ENCODE results near the gene ZNF407. TPM values are rescaled to one million over a fixed set of nuclear protein-coding genes. Genes with fewer than 3 reads are reported as not detected.

ZNF407 gene
- total and polyA plus RNA-seq, 4 donors, result 1.9 to 16.5 (median 6.6) TPM

DNA sequence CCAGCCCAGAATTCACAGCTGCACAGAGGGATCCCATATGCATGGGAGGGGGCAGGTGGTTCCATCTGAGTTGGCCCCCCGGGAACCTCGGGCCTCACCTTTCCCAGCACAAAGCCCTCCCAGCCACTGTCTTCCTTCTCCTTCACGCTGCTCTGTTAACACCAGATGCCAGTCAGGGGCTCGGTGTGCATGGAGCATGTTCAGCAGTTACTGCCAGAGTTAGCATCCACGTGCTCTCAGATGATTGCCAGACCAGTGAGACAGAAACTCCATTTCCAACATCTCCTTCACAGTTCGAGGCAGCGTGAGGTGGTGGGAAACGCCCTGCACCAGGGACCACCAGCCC lies 510.2 kb downstream of the ZNF407 start:
- H3K4me1 ChIP-seq (ENCODE audit: control insufficient read depth in 4 of 4, insufficient read depth in 4 of 4, low read length in 3 of 4), result no peaks in the 10 kb centered on the region
- H3K27me3 ChIP-seq (ENCODE audit: control insufficient read depth in 4 of 4, insufficient read depth in 4 of 4, low read length in 3 of 4), result no peaks in the 10 kb centered on the region
- no peak overlapping the region for H3K4me3 ChIP-seq (ENCODE audit: low read depth in 1 of 3, low read length in 3 of 3)
- H3K27ac ChIP-seq (ENCODE audit: low read depth in 1 of 2, low read length in 2 of 2), result no peak overlapping the region
- TF ChIP-seq, protein P1, sequence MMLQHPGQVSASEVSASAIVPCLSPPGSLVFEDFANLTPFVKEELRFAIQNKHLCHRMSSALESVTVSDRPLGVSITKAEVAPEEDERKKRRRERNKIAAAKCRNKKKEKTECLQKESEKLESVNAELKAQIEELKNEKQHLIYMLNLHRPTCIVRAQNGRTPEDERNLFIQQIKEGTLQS (IDR thresholded peaks at IDR 0.05), result no peak
- TF ChIP-seq NR2F2 (IDR thresholded peaks at IDR 0.05) (no peak), FOXA2 (IDR thresholded peaks at IDR 0.05) (no peak), RXRA (IDR thresholded peaks at IDR 0.05) (no peak), GABPA (IDR thresholded peaks at IDR 0.05 in 1 of 2, conservative IDR thresholded peaks at IDR 0.05 in 1 of 2) (no peak), HNF4A (conservative IDR thresholded peaks at IDR 0.05) (no peak), FOXA1 (IDR thresholded peaks at IDR 0.05) (no peak), TAF1 (conservative IDR thresholded peaks at IDR 0.05) (no peak), YY1 (IDR thresholded peaks at IDR 0.05) (no peak), RAD21 (IDR thresholded peaks at IDR 0.05) (no peak), HNF4G (IDR thresholded peaks at IDR 0.05) (no peak), EGR1 (IDR thresholded peaks at IDR 0.05; ENCODE audit: low read depth in 2 of 2) (no peak), JUND (IDR thresholded peaks at IDR 0.05) (no peak), SP1 (IDR thresholded peaks at IDR 0.05) (no peak)
- TF ChIP-seq, protein P2, sequence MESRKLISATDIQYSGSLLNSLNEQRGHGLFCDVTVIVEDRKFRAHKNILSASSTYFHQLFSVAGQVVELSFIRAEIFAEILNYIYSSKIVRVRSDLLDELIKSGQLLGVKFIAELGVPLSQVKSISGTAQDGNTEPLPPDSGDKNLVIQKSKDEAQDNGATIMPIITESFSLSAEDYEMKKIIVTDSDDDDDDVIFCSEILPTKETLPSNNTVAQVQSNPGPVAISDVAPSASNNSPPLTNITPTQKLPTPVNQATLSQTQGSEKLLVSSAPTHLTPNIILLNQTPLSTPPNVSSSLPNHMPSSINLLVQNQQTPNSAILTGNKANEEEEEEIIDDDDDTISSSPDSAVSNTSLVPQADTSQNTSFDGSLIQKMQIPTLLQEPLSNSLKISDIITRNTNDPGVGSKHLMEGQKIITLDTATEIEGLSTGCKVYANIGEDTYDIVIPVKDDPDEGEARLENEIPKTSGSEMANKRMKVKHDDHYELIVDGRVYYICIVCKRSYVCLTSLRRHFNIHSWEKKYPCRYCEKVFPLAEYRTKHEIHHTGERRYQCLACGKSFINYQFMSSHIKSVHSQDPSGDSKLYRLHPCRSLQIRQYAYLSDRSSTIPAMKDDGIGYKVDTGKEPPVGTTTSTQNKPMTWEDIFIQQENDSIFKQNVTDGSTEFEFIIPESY (IDR thresholded peaks at IDR 0.05), result no peak
- TF ChIP-seq, protein P3, sequence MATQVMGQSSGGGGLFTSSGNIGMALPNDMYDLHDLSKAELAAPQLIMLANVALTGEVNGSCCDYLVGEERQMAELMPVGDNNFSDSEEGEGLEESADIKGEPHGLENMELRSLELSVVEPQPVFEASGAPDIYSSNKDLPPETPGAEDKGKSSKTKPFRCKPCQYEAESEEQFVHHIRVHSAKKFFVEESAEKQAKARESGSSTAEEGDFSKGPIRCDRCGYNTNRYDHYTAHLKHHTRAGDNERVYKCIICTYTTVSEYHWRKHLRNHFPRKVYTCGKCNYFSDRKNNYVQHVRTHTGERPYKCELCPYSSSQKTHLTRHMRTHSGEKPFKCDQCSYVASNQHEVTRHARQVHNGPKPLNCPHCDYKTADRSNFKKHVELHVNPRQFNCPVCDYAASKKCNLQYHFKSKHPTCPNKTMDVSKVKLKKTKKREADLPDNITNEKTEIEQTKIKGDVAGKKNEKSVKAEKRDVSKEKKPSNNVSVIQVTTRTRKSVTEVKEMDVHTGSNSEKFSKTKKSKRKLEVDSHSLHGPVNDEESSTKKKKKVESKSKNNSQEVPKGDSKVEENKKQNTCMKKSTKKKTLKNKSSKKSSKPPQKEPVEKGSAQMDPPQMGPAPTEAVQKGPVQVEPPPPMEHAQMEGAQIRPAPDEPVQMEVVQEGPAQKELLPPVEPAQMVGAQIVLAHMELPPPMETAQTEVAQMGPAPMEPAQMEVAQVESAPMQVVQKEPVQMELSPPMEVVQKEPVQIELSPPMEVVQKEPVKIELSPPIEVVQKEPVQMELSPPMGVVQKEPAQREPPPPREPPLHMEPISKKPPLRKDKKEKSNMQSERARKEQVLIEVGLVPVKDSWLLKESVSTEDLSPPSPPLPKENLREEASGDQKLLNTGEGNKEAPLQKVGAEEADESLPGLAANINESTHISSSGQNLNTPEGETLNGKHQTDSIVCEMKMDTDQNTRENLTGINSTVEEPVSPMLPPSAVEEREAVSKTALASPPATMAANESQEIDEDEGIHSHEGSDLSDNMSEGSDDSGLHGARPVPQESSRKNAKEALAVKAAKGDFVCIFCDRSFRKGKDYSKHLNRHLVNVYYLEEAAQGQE (IDR thresholded peaks at IDR 0.05), result no peak
- TF ChIP-seq, protein P4, sequence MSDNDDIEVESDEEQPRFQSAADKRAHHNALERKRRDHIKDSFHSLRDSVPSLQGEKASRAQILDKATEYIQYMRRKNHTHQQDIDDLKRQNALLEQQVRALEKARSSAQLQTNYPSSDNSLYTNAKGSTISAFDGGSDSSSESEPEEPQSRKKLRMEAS (IDR thresholded peaks at IDR 0.05), result no peak
- TF ChIP-seq, protein P5, sequence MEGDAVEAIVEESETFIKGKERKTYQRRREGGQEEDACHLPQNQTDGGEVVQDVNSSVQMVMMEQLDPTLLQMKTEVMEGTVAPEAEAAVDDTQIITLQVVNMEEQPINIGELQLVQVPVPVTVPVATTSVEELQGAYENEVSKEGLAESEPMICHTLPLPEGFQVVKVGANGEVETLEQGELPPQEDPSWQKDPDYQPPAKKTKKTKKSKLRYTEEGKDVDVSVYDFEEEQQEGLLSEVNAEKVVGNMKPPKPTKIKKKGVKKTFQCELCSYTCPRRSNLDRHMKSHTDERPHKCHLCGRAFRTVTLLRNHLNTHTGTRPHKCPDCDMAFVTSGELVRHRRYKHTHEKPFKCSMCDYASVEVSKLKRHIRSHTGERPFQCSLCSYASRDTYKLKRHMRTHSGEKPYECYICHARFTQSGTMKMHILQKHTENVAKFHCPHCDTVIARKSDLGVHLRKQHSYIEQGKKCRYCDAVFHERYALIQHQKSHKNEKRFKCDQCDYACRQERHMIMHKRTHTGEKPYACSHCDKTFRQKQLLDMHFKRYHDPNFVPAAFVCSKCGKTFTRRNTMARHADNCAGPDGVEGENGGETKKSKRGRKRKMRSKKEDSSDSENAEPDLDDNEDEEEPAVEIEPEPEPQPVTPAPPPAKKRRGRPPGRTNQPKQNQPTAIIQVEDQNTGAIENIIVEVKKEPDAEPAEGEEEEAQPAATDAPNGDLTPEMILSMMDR (IDR thresholded peaks at IDR 0.05; ENCODE audit: low read depth, low read length, missing input control), result no peak
- DNase-seq (ENCODE audit: low spot score), result peak; percentile 24
- no peaks in the 10 kb centered on the region for H3K9me3 ChIP-seq (ENCODE audit: control insufficient read depth in 4 of 4, low read length in 3 of 4)
- no peaks in the 10 kb centered on the region for H3K36me3 ChIP-seq (ENCODE audit: control insufficient read depth in 4 of 4, insufficient read depth in 3 of 4, low read depth in 1 of 4, low read length in 3 of 4)
- 88% methylated on average over 8 of the region's 8 CpGs for WGBS
- no peak overlapping the region for H3K9ac ChIP-seq (ENCODE audit: low read depth in 1 of 2, low read length in 2 of 2)
